NCI-H146 treated with DMSO at 0.1 percent for 48 hours (cell line): ENCODE measurements around the gene MIDN.
"Not testable (repeated sequence)": the region's sequence is repeated elsewhere in the genome, so short reads cannot be mapped to it uniquely, and the experiment has no call there.

Experiments used
- DNase-seq: peaks from one replicate; lab custom pipeline; 2025; ENCODE audit not compliant: unreplicated experiment; lab: John Stamatoyannopoulos, UW

Gene MIDN

GRCh38 chr19:1248139-1248785 is at the start of gene MIDN:
Gene MIDN, plus strand, starts transcription at chr19:1248583. Its CDS starts 1,714 bp downstream, at chr19:1250297.
- DNase-seq: no peak

GRCh38 chr19:1199531-1199930 is 48.9 kb upstream of the MIDN start:
- no peak for DNase-seq

GRCh38 chr19:1200614-1201013 is 47.8 kb upstream of the MIDN start:
- DNase-seq: not testable (repeated sequence)

GRCh38 chr19:1205114-1206099 is 43.0 kb upstream of the MIDN start, which contains the start of gene STK11:
Gene STK11, plus strand, starts transcription at chr19:1205778. Its CDS starts 1,136 bp downstream, at chr19:1206914.
- DNase-seq: peak; percentile 76

- DNase-seq: no peak
Measured at GRCh38 chr19:1206150-1206863, 42.1 kb upstream of the MIDN start.

GRCh38 chr19:1206864-1207450 is 41.4 kb upstream of the MIDN start:
- DNase-seq: no peak

- not testable (repeated sequence) for DNase-seq
Measured at GRCh38 chr19:1208830-1209229, 39.6 kb upstream of the MIDN start.

GRCh38 chr19:1210227-1210538 is 38.2 kb upstream of the MIDN start:
- no peak for DNase-seq

GRCh38 chr19:1211494-1212234 is 36.7 kb upstream of the MIDN start:
- no peak for DNase-seq

- no peak for DNase-seq
Measured at GRCh38 chr19:1213391-1214286, 34.7 kb upstream of the MIDN start.

GRCh38 chr19:1214299-1214861 is 34.0 kb upstream of the MIDN start:
- no peak for DNase-seq

GRCh38 chr19:1214862-1215731 is 33.3 kb upstream of the MIDN start:
- DNase-seq: no peak

- no peak for DNase-seq
Measured at GRCh38 chr19:1216756-1217155, 31.6 kb upstream of the MIDN start.

GRCh38 chr19:1217366-1217765 is 31.0 kb upstream of the MIDN start:
- DNase-seq: no peak

- no peak for DNase-seq
Measured at GRCh38 chr19:1218751-1219567, 29.4 kb upstream of the MIDN start.

- DNase-seq: no peak
Measured at GRCh38 chr19:1219786-1220476, 28.5 kb upstream of the MIDN start.

- DNase-seq: no peak
Measured at GRCh38 chr19:1220477-1220930, 27.9 kb upstream of the MIDN start.
